Mesendoderm (in vitro differentiated cells): ENCODE data around the gene CNKSR2.

Source experiments
- DNase-seq: peaks from one replicate; pipeline ENCODE4 v3.0.0; 2013
- H2AK5ac ChIP-seq: 2 replicates; pipeline ENCODE4 v1.6.1; 2013; ENCODE audit warnings: low read length, inconsistent platforms
- H2BK120ac ChIP-seq: 2 replicates; pipeline ENCODE4 v1.6.1; 2013; ENCODE audit warnings: low read depth, mild to moderate bottlenecking, low read length, moderate library complexity, mixed read lengths
- H2BK15ac ChIP-seq: replicated peaks from 2 replicates; pipeline ENCODE4 v1.6.1; 2013; ENCODE audit warnings: low read depth, mild to moderate bottlenecking, moderate library complexity
- H2BK5ac ChIP-seq: 2 replicates; pipeline ENCODE4 v1.6.1; 2013; ENCODE audit warnings: low read length, inconsistent platforms
- H3K18ac ChIP-seq: 2 replicates; pipeline ENCODE4 v1.6.1; 2013; ENCODE audit warnings: mild to moderate bottlenecking, low read length, mixed read lengths
- H3K23ac ChIP-seq: one replicate; pipeline ENCODE4 v1.6.1; 2013; ENCODE audit warnings: low read length
- H3K27ac ChIP-seq: 2 replicates; pipeline ENCODE4 v1.5.1; 2013; ENCODE audit warnings: low read depth, mild to moderate bottlenecking, inconsistent platforms, low read length, moderate library complexity
- H3K27me3 ChIP-seq: 2 replicates; pipeline ENCODE4 v1.6.1; 2013; ENCODE audit warnings: low read length, control low read depth, mild to moderate bottlenecking, inconsistent platforms; ENCODE audit not compliant: insufficient read depth, poor library complexity
- H3K36me3 ChIP-seq: 2 replicates; pipeline ENCODE4 v1.6.1; 2013; ENCODE audit warnings: low read length, inconsistent platforms; ENCODE audit not compliant: control insufficient read depth, insufficient read depth
- H3K4ac ChIP-seq: one replicate; pipeline ENCODE4 v1.6.1; 2013; ENCODE audit warnings: low read depth, mild to moderate bottlenecking, low read length, moderate library complexity
- H3K4me1 ChIP-seq: 2 replicates; pipeline ENCODE4 v1.6.1; 2013; ENCODE audit warnings: low read depth, low read length, inconsistent platforms; ENCODE audit not compliant: control insufficient read depth
- H3K4me2 ChIP-seq: 2 replicates; pipeline ENCODE4 v1.6.1; 2013; ENCODE audit warnings: low read length
- H3K4me3 ChIP-seq: 2 replicates; pipeline ENCODE4 v1.5.1; 2013; ENCODE audit warnings: mild to moderate bottlenecking, low read length
- H3K56ac ChIP-seq: one replicate; pipeline ENCODE4 v1.6.1; 2013; ENCODE audit warnings: low read length
- H3K79me1 ChIP-seq: 2 replicates; pipeline ENCODE4 v1.6.1; 2013; ENCODE audit warnings: low read length, inconsistent platforms
- H3K79me2 ChIP-seq: 2 replicates; pipeline ENCODE4 v1.6.1; 2013; ENCODE audit warnings: mild to moderate bottlenecking, low read length; ENCODE audit not compliant: control insufficient read depth, insufficient read depth
- H3K9ac ChIP-seq: 2 replicates; pipeline ENCODE4 v1.6.1; 2013; ENCODE audit warnings: low read length, inconsistent platforms
- H4K5ac ChIP-seq: one replicate; pipeline ENCODE4 v1.6.1; 2013; ENCODE audit warnings: low read length
- H4K8ac ChIP-seq: one replicate; pipeline ENCODE4 v1.6.1; 2013; ENCODE audit warnings: low read depth, mild to moderate bottlenecking, control low read depth, low read length, moderate library complexity
- WGBS: extraction: QIAGEN DNeasy Blood & Tissue Kit; methylation state at CpG from one replicate; pipeline ENCODE4 v1.1.7; 2013; ENCODE audit warnings: low lambda C conversion rate, missing lambda C conversion rate; ENCODE audit not compliant: insufficient coverage; ENCODE audit errors: extremely low coverage; 5-methylcytosine and 5-hydroxymethylcytosine counted together

CNKSR2 gene

GRCh38 chrX:21373637-21374162 lies 518 bp upstream of the CNKSR2 start:
- Histone ChIP-seq H3K56ac (peak overlapping the region; percentile 25), H2BK5ac (no peak overlapping the region), H3K23ac (no peak overlapping the region), H3K18ac (no peak overlapping the region), H3K27ac (no peak overlapping the region), H3K36me3 (no peaks in the 10 kb centered on the region), H4K8ac (no peak overlapping the region), H4K5ac (no peak overlapping the region), H3K4me1 (no peaks in the 10 kb centered on the region), H3K79me1 (no peaks in the 10 kb centered on the region), H3K4ac (no peak overlapping the region), H3K79me2 (no peaks in the 10 kb centered on the region), H3K9ac (peak overlapping the region; percentile 36), H2BK15ac (no peak overlapping the region), H3K4me2 (peak overlapping the region; percentile 56), H2BK120ac (no peak overlapping the region), H3K27me3 (no peaks in the 10 kb centered on the region), H3K4me3 (no peak overlapping the region), H2AK5ac (no peak overlapping the region)
- DNase-seq: peak; percentile 20
- WGBS: no CpG with 5 or more reads among the region's 50 CpGs

- Histone ChIP-seq H4K8ac (no peak overlapping the region), H2AK5ac (no peak overlapping the region), H3K4me3 (no peak overlapping the region), H3K23ac (no peak overlapping the region), H2BK120ac (no peak overlapping the region), H3K4ac (no peak overlapping the region), H2BK5ac (no peak overlapping the region), H3K27me3 (no peaks in the 10 kb centered on the region), H3K36me3 (no peaks in the 10 kb centered on the region), H3K79me1 (no peaks in the 10 kb centered on the region), H3K18ac (no peak overlapping the region), H3K56ac (peak overlapping the region; percentile 12), H2BK15ac (no peak overlapping the region), H3K4me2 (peak overlapping the region; percentile 66), H3K9ac (peak overlapping the region; percentile 1), H3K79me2 (no peaks in the 10 kb centered on the region), H3K4me1 (no peaks in the 10 kb centered on the region), H4K5ac (no peak overlapping the region), H3K27ac (no peak overlapping the region)
- no CpG with 5 or more reads among the region's 46 CpGs for WGBS
- peak; percentile 1 for DNase-seq
These were observed 933 bp downstream of the CNKSR2 start for GRCh38 chrX:21374994-21375707.

DNA sequence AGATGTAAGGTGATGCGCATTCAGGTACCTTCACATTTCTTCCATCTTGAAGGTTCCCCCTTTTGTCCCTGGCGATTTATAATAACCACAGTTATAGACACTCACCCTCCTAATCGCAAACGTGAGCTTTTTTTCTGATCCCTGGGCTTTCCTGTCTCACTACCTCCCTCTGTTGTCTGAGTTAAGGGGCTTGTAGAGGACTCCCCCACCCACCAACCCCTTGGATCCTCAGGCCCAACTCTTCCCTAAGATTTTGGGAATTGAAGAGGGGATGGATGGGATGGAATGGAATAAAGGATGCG lies 1.4 kb downstream of the CNKSR2 start:
- H4K5ac ChIP-seq: no peak overlapping the region
- no peak overlapping the region for H3K9ac ChIP-seq
- WGBS: no CpG with 5 or more reads among the region's 5 CpGs
- H3K27ac ChIP-seq: no peak overlapping the region
- H3K4me2 ChIP-seq: peak overlapping the region; percentile 66
- H3K56ac ChIP-seq: no peak overlapping the region
- no peak overlapping the region for H2BK120ac ChIP-seq
- no peaks in the 10 kb centered on the region for H3K27me3 ChIP-seq
- H2BK5ac ChIP-seq: no peak overlapping the region
- no peaks in the 10 kb centered on the region for H3K4me1 ChIP-seq
- no peak overlapping the region for H3K4ac ChIP-seq
- H2AK5ac ChIP-seq: no peak overlapping the region
- no peak overlapping the region for H3K18ac ChIP-seq
- H4K8ac ChIP-seq: no peak overlapping the region
- H3K79me2 ChIP-seq: no peaks in the 10 kb centered on the region
- DNase-seq: peak; percentile 61
- no peak overlapping the region for H3K23ac ChIP-seq
- H3K4me3 ChIP-seq: no peak overlapping the region
- H3K79me1 ChIP-seq: no peaks in the 10 kb centered on the region
- no peaks in the 10 kb centered on the region for H3K36me3 ChIP-seq
- H2BK15ac ChIP-seq: no peak overlapping the region

DNA sequence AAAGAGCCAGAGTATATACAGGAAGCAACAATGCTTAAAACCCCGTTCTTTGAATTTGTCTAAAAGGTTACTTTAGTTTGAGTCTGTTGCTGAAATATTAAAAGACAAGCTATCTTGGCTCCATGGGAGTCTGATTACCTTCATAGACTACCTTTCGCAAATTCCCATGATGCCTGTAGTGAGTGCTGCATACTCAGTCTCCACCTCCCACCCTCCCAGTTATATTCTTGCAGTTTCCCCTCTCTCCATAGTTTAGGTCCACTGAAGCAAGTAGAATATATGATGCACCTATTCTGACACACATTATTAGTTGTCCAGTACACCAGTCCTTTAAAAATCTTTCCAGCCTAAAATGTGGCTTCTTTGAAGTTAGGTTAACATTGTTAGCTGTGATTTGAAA lies 2.4 kb downstream of the CNKSR2 start:
- no peaks in the 10 kb centered on the region for H3K27me3 ChIP-seq
- no peak overlapping the region for H4K5ac ChIP-seq
- H3K79me2 ChIP-seq: no peaks in the 10 kb centered on the region
- H2BK15ac ChIP-seq: no peak overlapping the region
- no peak overlapping the region for H4K8ac ChIP-seq
- no peak overlapping the region for H3K27ac ChIP-seq
- H3K4me1 ChIP-seq: no peaks in the 10 kb centered on the region
- DNase-seq: no peak
- H3K79me1 ChIP-seq: no peaks in the 10 kb centered on the region
- no peak overlapping the region for H3K4ac ChIP-seq
- H3K18ac ChIP-seq: no peak overlapping the region
- H3K9ac ChIP-seq: no peak overlapping the region
- no peak overlapping the region for H3K4me2 ChIP-seq
- no peak overlapping the region for H2AK5ac ChIP-seq
- no peak overlapping the region for H2BK5ac ChIP-seq
- no peak overlapping the region for H3K56ac ChIP-seq
- H3K36me3 ChIP-seq: no peaks in the 10 kb centered on the region
- H2BK120ac ChIP-seq: no peak overlapping the region
- WGBS: no CpG with 5 or more reads among the region's 2 CpGs
- H3K23ac ChIP-seq: no peak overlapping the region
- no peak overlapping the region for H3K4me3 ChIP-seq

- no peak overlapping the region for H2AK5ac ChIP-seq
- no peak overlapping the region for H3K4ac ChIP-seq
- DNase-seq: no peak
- no peak overlapping the region for H4K8ac ChIP-seq
- H3K4me2 ChIP-seq: no peak overlapping the region
- H4K5ac ChIP-seq: no peak overlapping the region
- H3K79me1 ChIP-seq: no peaks in the 10 kb centered on the region
- H3K36me3 ChIP-seq: no peaks in the 10 kb centered on the region
- no peaks in the 10 kb centered on the region for H3K4me1 ChIP-seq
- no peak overlapping the region for H3K4me3 ChIP-seq
- no peak overlapping the region for H3K27ac ChIP-seq
- H3K18ac ChIP-seq: no peak overlapping the region
- H3K27me3 ChIP-seq: no peaks in the 10 kb centered on the region
- no peak overlapping the region for H2BK120ac ChIP-seq
- no peak overlapping the region for H2BK15ac ChIP-seq
- H3K9ac ChIP-seq: no peak overlapping the region
- H3K23ac ChIP-seq: no peak overlapping the region
- WGBS: no CpG with 5 or more reads among the region's 1 CpG
- H2BK5ac ChIP-seq: no peak overlapping the region
- H3K79me2 ChIP-seq: no peaks in the 10 kb centered on the region
- no peak overlapping the region for H3K56ac ChIP-seq
These were observed 5.8 kb downstream of the CNKSR2 start for GRCh38 chrX:21379991-21380390.

- no peak overlapping the region for H3K27ac ChIP-seq
- no peak overlapping the region for H2BK5ac ChIP-seq
- H3K23ac ChIP-seq: no peak overlapping the region
- no peaks in the 10 kb centered on the region for H3K27me3 ChIP-seq
- H3K4me3 ChIP-seq: no peak overlapping the region
- no peak overlapping the region for H2AK5ac ChIP-seq
- no peak overlapping the region for H3K4ac ChIP-seq
- DNase-seq: no peak
- no CpG with 5 or more reads among the region's 2 CpGs for WGBS
- no peaks in the 10 kb centered on the region for H3K79me1 ChIP-seq
- no peak overlapping the region for H4K8ac ChIP-seq
- no peak overlapping the region for H3K18ac ChIP-seq
- H4K5ac ChIP-seq: no peak overlapping the region
- H3K9ac ChIP-seq: no peak overlapping the region
- no peak overlapping the region for H3K4me2 ChIP-seq
- no peaks in the 10 kb centered on the region for H3K79me2 ChIP-seq
- no peak overlapping the region for H2BK120ac ChIP-seq
- H3K56ac ChIP-seq: no peak overlapping the region
- H2BK15ac ChIP-seq: no peak overlapping the region
- H3K36me3 ChIP-seq: no peaks in the 10 kb centered on the region
- H3K4me1 ChIP-seq: no peaks in the 10 kb centered on the region
These were observed 8.5 kb downstream of the CNKSR2 start for GRCh38 chrX:21382715-21383114.
